Fibroblast of skin of scalp (primary cell): ENCODE measurements around the gene ZNF423.
A peak's percentile ranks its signal among the peaks of the same experiment; 100 is the strongest.

Experiments
- DNase-seq: peaks from one replicate; pipeline ENCODE4 v3.0.0-alpha.2; 2013

Gene ZNF423

DNA sequence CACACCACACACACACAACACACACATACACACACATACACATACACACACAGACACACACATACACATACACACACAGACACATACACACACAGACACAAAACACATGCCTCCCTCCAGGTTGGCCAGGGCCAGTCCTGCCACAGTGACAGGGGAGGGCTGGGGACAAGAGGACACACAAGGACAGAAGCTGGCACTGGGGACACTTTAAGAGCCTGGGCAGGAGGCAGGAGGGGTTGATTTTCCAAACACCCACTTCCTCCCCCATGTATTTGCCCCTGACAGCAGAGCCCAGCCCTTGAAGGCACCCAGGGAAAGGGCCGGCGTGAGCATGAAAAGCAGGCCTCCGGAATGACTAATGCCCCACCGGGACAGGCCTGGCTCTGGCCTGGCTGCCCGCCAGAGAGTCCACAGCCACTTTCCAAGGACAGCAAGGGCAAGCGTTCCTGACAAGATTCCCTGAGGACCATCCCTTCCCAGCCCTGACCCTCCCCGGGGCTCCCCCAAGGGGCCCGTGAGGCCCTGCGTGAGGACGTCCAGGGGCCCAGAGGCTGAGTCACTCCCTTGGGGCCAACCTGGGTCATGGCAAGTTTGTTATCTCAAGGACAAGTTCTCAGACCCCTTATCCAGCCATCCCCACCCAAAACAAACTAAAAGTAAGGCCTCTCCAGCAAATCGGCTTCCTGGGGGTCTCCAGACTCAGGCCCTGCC is 235.6 kb downstream of the ZNF423 start:
- DNase-seq: peak; percentile 95

DNA sequence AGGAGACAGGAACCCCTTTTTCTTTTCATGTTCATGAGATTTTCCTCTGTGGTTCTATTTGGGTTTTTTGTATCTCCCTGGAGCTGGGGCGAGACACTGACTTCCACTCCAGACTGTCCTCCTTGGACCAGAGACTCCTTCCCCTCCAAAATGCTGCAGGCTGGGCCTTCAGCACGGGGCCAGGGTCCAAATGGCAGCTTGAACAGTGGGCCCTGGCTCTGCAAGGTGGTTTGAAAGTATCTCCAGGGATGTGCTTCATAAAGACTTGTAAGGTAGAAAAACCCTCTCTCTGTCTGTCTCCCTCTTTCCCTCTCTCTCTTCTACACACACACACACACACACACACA is 236.1 kb downstream of the ZNF423 start:
- no peak for DNase-seq

DNA sequence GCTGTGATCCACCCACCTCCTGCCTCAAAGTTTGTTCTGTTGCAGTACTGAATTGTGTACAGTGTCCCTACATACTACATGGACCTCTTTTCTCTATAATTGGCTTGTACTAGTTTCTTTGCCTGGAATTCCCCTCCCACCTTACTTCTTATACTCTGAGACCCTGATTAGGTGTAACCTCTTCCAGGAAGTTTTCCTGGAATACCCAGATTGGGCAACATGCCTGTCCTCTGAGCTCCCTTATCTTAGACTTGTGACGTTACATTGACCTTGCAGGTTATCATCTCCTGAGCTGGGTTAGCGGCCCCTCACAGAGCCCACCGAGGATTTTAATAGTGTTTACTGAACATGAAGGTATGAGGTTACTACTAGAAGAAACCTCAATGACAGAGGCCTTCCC is 237.0 kb downstream of the ZNF423 start:
- DNase-seq: no peak

DNA sequence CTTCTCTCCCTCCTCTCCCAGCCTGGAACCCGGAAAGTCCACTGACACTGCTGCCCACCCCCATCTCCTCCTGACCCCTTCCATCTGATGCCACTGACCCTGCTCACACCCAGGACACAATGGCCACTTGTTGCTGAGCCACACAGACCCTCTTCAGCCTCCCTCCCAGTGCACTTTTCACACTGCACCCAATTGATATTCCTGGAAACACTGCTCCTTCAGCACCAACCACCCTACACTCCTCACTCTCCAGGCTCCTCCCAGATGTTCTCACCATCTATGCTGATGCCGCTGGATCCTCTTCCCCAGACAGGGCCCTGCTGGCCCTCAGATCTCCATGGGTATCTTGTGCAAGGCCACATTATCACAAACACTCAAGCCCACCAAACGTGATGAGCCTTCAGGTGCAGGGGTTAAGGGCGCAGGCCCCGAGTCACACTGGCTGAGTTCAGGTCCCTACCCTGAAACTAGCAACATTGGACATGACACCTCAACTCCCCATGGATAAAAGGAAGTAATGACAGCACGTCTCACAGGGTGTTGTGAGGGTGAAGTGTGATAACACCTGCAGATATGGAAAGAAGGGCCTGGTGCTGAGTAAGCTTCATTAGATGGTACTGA is 238.1 kb downstream of the ZNF423 start:
- no peak for DNase-seq

DNA sequence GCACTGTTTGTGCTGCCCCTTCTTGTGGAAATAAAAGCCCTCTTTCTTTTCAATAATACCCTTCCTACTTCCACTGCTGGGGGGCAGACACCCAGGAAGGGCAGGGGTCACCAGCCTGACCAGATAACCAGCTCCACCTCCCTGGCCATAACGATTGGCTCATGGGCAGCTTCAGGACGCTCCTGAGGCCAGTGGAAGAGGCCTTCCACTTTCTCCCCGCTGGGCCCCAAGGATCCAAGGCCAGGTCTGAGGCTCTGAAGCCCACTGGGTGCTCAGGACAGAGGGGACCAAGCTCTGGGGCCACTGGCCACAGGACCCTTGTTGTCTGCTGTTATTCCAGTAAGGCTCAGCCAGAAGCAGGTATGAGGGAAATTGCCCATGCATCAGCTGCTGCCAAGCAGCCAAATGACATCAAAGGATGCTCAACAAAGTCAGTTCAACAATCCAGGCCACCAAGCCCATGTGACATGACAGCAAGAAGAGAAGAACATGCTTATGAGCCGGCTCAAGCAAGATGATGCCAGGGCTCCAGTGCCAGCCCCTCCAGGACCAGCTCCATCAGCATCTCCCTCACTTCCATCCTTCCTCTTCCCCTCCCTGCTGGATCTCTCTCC is 238.8 kb downstream of the ZNF423 start:
- no peak for DNase-seq

DNA sequence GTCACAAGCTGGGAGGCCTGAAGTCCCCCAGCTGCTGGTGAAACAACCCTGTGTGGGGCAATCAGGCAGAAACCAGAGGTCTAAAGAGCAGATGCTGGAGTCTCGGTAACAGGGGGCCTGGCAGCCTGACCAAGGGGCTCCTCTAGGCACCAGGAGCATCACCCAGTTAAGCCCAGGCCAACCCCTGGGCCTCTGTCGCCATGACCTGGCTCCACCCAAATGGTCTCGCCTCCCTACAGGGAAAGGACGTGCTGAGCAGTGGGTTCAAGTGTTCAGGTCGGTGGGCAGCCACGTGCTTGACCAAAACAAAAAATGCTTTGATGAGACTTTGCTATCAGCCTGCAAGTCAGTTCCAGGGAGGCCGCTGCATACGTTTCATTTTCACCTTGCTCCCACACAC is 240.3 kb downstream of the ZNF423 start:
- no peak for DNase-seq

DNA sequence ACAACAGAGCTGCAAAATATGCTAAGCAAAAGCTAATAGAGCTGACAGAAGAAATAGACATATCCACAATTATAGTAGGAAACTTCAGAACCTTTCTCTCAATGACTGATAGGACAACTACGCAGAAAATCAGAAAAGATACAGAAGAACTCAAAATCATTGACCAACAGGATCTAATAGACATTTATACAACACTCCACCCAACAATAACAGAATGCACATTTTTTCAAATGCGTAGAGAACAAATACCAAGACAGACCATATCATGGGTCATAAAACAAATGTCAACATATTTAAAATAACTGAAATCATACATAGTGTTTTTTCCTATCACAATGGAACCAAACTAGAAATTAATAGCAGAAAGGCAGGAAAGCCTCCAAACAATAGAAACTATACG is 244.9 kb downstream of the ZNF423 start:
- peak; percentile 35 for DNase-seq

DNA sequence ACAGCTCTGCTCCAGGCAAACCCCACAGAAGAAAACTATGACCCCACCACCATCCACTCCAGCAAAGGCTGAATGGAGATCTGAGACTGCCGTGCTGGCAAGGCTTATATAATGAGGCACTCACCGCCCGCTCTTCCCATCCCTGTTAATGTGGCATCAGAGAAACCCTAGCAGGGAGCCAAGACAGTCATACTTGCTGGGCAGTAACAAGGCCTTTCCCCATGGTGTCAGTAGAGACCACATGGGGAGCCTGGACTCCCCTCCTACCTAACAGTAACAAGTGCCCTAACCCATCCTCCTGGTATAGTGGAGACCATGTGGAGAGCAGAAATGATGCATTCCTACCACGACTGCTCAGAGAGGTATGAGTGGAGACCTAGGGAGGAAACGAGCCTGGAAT is 247.1 kb downstream of the ZNF423 start:
- DNase-seq: peak; percentile 72

DNA sequence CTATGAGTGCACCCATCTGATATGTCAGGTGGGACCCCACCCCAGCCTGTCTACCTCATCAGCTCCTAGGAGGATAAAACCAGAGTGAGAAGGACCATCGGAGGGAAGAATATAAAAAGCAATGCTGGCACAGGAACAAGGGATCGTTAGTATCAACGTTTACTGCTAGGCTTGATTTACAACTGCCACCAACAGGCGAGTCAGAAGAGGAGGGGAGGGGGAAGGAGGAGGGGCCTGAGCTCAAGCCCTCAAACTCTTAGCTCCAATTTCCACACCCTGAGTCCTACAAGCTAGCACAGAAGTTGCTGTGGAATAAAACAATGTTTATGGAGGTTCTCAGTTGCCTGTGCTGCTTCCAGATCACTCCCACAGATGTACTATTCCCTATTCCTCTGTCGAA is 247.8 kb downstream of the ZNF423 start:
- peak; percentile 34 for DNase-seq

DNA sequence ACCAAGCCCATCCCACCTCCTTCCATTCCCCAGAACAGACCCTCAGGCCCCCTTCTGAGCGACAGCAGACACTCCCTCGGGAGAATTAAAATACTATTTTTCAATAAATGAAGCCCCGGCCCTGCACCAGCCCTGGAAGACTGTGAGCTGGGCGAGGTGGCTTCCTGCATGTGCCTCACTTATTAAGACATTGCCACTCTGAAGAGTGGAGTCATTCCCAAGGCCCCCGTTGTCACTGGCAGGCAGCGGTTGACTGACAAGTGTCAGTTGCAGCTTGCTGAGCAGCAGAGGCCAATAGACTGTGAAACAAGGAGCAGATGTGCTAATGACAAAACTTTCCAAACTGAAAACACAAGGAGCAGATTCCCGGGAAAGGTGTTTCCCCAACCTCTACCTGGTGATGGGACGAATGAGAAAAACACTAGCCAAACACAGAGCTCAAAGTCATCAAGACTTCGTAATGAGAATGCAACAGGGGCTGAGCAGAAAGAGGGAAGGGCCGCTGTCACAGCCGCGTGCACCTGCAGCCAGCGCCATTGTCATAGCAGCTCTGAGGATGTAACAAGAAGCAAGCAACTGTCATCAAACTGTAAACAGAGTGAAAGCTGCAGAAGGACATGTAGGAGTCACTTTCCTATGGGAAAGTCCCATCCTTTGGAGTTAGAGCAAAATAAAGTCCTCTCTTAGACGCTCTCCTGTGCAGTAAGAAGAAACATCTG is 250.2 kb downstream of the ZNF423 start:
- no peak for DNase-seq

DNA sequence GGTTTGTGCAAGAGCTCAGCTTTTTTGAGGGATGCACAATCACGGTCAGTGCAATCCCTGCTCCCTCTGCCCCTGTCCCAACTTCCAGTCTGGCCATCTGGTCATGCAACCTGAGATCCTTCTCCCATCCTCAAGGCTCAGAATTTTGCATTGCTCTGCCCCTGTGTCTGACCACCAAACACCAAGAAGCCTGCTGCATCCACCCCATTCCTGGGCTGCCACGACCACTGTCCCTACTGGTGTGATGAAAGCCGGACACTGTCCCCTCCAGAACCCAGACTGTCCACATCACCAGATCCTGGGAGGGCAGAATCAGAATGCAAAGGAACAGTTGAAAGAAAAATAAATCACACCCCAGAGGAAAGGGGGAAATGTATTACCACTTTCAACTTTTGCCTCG is 251.3 kb downstream of the ZNF423 start:
- DNase-seq: no peak

DNA sequence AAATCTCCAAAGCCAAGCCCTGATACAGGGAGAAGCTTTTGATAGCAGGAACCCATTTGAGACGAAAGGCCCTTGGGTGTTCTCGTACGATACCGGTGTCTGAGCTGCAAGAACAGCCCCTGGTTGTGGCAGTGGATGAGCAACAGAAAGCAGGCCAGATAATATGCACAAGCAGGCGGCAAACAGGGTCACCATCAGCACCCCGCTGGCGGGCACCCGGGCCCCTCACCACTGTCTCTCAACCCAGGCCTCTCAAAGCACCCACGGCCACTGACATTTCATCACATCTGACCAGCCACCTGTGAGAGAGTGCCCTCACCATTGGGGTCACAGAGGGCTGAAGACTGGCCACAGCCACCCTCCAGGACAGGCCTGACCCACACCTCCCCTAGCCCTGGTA is 252.0 kb downstream of the ZNF423 start:
- no peak for DNase-seq

DNA sequence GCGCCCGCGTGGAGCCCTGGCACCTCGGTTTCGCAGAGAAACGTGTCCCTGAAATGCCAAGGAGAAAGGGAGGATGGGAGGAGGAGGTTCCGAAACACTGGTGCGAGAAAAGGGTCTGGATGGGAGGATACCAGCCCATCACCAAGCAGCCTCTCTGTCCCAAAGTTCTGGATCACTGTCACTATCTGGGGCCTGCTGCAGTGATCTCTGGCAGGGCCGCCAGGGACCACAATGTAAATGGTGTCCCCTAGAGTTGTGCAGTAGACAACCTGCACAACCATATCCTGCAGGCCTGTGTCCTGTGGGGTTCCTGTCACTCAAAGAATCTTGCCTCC is 253.0 kb downstream of the ZNF423 start:
- DNase-seq: no peak

DNA sequence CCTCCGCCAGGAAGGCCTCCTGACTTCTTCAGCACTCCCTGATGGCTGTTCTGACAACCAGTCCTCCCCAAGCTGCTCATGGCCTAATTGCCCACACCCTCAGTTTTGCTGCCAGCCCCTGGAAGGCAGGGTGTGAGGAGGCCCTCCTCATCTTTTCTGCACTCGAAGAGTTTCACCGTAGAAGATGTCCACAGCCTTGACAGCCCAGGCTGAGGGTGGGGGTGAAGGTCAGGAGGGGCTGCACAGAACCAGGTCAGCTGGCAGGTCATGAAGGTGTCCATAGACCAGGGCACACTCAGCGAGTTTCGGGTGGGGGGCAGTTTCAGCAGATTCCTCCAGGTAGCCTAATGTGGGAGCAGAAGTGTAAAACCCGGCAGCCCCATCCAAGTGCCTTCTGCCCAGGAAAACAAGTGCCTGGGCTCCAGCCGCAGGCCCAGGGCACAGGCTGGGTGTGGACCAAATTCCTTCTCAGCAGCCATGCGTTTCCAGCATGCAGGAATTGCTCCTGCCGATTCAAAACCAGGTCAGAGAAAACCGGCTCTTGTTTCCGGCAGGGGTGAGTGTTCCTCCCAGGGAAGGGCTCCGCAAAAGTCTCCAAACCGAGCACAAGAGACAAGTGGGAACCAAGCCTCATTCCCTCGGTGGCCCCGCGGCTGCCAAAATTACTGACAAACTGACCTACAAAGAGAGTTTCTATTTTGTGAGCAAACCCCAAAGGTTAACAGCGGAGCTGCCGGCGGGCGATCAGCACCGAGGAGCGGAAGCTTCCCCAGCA is 253.5 kb downstream of the ZNF423 start:
- no peak for DNase-seq

DNA sequence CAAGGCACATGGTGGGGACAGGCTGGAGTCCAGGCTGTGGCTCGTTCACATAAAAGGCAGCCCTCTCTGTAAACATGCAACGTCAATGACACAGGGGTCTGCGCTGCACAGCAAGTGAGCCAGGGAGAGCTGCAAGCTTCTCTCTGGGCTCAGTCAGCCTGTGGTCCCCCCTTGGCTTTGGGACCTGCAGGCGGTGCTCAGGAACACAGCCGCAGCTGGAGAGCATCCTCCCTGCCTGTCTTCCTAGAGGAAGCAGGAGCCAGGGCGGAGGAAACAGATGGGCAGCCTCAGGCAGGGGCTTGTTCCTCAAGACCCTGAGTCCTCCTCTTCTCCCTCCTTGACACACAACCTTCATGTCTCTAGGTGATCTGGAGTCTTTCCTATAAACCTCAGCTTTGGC is 254.3 kb downstream of the ZNF423 start:
- DNase-seq: no peak

DNA sequence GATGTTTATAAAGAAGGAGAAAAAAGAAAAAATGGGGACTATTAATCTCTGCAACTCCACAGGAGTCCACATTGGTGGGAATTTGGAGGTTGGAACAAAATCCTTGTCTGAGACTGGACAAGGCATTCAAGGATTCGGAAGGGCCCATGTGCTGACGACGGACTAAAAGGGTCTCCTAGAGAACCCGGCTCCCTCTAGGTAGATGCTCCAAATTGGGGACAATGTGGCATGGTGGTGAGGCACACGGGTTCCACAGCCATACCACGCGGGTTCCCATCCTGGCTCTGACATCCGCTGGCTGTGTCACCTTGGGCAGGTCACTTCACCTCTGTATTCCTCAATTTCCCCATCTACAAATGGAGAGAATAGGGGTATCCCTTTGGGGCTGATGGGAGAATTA is 254.9 kb downstream of the ZNF423 start:
- DNase-seq: no peak

DNA sequence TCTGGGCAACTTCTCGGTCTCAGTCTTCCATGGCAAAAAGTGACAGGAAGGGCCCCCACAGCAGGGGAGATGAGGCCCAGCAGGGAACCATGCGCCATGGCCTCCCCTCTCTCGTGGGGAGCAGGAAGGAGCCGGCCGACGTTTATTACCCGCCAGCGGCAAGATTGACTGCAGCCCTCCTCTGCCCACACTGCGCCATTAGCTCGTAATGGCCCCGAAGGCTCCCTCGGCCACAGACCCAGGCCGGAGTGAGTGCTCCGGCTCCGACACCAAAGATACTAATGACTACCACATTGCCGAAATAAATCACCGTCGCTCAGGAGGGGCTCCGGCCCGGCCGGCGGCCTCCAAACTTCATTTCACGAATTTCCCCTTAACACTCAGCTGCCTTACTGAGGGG is 255.4 kb downstream of the ZNF423 start:
- DNase-seq: no peak

DNA sequence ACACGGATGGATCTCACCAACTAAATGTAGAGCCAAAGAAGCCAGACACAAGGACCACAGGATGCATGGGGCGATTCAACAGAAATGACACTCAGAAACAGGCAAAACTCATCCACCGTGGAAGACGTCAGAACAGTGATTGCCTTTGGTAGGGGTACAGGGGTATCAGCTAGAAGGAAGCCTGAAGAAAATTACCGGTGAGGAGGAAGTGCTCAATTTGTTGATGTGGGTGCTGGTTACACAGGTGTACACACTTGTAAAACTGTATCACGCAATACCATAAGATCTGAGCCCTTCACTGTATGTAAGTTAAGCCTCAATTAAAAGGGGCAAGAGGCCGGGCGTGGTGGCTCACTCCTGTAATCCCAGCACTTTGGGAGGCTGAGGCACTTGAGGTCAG is 256.2 kb downstream of the ZNF423 start:
- no peak for DNase-seq

DNA sequence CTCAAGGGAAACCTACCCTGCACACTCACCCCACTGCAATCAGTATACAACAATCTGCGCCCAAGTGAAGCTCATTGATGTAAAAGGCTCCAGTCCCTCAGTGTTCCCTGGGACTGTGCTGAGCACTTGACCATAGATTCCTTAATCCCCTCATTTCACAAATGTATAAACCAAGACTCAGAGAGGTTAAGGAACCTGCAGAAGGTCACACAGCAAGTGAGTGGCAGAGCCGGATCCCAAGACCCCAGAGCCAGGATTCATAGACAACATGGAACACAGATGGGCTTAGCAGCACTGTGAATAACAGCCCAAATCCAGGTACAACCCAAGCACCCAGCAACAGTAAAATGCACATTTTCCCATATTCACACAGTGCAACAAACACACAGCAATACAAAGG is 256.6 kb downstream of the ZNF423 start:
- DNase-seq: no peak

DNA sequence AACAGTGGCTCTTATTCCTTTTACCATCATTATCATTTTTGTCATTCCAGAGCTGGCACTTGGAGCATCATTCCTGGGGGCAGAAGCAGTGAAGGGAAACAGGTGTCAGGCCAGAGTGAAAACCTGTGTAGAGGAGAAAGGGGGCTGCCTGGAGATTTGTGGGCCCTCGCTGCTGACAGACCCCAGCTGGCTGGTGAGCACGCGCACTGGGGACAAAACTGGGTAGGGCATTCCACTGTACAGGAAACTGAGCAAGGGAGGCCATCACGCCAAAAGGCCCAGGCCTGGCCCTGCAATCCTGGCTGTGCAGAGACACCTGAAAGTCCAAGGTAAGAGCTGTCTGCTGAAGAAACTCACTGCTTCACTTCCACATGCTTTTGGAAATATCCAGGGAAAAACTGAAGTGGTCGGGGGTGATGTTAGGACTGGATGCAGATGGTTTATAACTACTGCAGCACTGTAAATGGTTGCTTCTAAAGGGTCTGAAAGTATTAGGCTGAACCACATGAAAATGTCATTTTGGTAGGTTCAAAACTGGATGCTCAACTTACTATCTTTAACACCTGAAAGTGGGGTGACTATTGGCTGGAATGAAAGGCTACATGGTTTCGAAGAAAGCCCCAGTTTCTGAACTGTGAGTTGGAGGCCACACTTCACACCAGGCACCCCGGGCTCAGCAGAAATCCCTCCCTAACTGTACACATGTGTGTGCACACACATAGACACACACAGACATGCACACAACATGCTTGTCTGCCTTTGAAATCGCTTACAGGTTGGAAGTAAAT is 257.3 kb downstream of the ZNF423 start:
- no peak for DNase-seq

DNA sequence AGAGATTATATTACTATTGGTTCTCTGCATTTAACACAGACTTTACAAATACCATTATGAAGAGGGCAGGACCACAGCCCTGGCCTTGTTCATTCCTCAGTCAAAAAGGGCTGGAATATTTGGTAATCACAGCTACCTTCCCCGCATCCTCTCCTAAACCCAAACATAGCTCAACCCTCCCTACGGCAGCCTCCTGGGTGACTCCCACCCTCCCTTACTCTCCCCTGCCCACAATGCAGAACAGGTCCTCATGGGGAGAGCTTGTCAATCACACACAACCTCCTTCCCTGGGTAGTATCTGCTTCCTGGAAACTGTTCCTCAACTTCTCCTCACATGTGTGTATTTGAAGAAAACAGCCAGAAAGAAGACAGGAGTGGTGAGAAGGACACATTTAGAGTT is 258.1 kb downstream of the ZNF423 start:
- DNase-seq: no peak

DNA sequence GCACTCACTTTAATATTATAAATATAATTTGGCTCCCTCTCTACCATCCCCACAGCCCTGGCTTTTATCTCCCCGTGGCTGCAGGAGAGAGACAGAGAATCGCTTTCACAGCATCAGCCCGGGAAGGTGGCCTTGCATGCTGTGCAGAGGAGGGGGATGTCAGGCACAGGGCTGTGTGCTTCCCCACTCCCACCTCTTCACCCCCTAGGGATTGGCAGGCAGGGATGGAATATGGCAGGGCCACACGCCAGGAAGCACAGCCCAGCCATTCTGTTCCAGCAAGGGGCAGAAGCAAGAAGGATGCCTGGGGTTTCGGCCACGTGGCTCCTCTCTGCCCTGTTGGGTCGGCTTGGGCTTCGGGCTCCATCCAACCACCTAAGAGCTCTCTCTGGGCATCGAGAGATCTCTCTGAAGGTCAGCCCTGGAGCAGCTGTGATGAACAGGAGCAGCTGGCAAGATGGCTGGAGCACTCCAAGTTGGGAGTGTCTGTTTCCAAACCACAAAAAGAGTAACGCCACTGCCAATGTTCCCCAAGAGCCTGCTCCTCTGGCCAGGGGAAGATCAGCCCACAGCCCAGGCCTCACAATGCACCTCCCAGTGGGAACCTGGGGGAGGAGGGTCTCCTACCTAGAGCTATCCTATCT is 259.1 kb downstream of the ZNF423 start:
- no peak for DNase-seq
